HCEC 1CT (cell line): ENCODE data around the gene SLC15A4.
"Not testable (repeated sequence)": the region's sequence is repeated elsewhere in the genome, so short reads cannot be mapped to it uniquely, and the experiment has no call there.

Experiments used
- DNase-seq: peaks from one replicate; pipeline ENCODE4 v3.0.0-alpha.2; 2017

The SLC15A4 gene

GRCh38 chr12:128843538-128843937, 19.8 kb upstream of the SLC15A4 start:
- no peak for DNase-seq

GRCh38 chr12:128842579-128842978, 18.8 kb upstream of the SLC15A4 start:
- no peak for DNase-seq

- no peak for DNase-seq
Measured at GRCh38 chr12:128840862-128841468, 17.2 kb upstream of the SLC15A4 start.

DNA sequence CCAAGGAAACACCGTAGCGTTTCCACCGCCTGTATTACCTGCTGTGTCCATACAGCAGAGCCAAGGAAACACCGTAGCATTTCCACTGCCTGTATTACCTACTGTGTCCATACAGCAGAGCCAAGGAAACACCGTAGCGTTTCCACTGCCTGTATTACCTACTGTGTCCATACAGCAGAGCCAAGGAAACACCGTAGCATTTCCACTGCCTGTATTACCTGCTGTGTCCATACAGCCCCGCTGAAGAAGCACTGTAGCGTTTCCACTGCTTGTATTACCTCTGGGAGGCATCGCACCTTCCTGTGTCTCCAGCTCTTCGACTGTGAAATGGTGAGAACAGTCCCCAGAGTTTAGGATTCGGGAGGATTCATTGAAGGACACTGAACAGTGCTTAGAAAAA, 16.1 kb upstream of the SLC15A4 start:
- not testable (repeated sequence) for DNase-seq

DNA sequence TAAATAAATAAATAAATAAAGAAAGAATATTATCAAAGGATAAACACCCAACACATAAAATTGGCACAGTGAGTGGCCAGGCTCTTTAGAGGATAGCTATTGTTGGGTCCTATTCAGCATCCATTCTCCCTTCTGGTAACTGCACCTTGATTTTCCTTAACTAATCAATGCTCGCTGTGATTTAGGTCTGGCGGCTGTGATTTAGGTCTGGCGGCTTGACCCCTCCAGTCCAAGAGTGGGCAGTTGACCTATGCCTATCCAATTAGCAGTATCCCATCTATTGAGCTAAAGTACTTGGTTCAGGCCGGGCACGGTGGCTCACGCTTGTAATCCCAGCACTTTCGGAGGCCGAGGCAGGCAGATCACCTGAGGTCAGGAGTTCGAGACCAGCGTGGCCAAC, 9.7 kb upstream of the SLC15A4 start:
- no peak for DNase-seq

GRCh38 chr12:128830505-128830893, 6.7 kb upstream of the SLC15A4 start:
- no peak for DNase-seq

DNA sequence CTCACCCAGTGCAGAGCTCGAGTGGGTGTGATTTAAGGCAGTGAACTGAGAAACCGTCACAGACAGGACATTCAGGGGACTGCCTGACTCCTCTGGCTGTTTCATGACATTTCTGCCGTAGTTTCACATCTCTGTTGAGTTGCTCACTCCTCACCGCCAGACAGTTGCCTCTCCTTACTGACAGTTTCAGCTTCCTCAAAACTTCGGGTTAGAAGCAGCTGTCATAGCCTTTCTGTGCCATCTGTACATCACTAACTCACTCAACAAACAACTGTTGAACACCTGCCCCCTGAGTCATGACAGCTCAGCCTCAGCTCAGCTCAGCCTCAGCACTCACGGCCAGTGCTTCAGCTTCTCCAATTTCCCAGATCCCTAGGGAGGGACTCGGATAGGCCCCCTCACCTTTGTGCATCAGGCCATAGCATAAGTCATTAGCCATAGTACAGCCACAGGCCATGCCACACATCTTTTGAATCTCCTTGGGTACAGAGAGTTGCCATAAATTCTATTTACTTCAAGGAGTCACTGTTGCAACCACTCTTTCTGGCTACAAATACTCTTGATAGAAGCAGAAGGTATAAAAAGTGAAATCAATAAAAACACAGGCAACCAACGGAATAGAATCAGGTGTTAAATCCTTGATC, 6.2 kb upstream of the SLC15A4 start:
- no peak for DNase-seq

DNA sequence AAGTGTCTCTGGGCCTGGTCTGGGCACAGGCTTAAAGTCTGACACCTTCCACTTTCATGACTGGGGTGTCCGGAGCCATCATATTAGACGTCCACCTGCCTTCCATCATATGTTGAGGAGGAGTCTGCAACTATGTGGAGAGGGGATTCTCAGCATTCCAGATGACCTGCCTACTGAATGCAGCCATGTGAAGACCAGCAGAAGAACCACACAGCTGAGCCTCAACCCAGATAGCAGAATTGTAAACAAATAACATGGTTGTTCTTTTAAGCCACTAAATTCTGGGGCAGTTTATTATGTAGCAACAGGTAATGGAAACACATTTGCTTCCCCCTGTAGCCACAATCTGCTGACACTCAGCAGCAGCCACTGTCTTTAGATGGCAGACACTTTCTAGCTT, 4.0 kb upstream of the SLC15A4 start:
- DNase-seq, result no peak

DNA sequence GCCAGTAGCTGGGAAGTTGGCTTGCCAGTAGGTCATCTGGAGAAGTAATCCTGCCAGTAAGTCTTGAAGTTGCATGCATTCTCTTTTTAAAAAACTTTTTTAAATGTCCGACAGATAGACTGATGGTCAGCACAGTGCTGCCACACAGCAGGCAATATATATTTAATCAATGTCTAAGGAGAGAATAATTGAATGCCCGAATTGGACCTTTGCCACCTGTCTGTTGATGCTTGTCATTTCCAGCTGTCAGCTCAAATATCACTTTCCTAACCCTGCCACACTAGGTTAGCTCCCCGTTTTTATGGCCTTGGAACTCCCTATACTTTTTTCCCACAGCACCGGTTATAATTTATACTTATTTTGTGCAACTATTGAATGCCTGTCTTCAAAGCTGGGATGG, 2.1 kb upstream of the SLC15A4 start:
- no peak for DNase-seq

- no peak for DNase-seq
Measured at GRCh38 chr12:128823216-128823915, 392 bp downstream of the SLC15A4 start.

DNA sequence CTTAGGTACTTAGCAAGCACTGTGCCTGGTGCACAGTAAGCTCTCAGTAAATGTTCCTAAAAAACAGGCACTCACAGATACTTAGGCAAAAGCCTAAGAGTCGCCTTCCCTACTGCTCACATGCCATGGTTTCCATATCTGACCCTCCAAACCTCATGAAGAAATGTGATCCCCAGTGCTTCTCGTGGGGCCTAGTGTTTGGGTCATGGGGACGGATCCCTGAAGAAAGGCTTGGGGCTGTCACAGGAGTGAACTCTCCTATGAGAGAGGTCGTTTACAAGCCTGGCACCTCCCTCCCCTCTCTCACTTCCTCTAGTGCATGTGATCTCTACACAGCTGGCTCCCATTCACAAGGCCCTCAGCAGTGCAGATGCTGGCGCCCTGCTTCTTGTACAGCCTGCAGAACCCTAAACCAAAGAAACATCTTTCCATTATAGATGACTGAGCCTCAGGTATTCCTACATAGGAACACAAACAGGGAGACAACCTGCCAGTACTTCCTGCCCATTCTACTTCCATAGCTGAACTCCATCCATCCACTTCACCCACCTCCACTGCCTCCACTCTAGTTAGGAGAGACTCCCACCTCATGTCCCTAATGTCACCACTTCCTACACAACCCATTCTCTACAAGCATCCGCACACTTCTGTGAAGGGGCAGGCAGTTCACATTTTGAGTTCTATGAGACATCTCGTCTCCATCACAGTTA, 2.9 kb downstream of the SLC15A4 start:
- no peak for DNase-seq

GRCh38 chr12:128820253-128820652, 3.5 kb downstream of the SLC15A4 start:
- DNase-seq, result no peak

DNA sequence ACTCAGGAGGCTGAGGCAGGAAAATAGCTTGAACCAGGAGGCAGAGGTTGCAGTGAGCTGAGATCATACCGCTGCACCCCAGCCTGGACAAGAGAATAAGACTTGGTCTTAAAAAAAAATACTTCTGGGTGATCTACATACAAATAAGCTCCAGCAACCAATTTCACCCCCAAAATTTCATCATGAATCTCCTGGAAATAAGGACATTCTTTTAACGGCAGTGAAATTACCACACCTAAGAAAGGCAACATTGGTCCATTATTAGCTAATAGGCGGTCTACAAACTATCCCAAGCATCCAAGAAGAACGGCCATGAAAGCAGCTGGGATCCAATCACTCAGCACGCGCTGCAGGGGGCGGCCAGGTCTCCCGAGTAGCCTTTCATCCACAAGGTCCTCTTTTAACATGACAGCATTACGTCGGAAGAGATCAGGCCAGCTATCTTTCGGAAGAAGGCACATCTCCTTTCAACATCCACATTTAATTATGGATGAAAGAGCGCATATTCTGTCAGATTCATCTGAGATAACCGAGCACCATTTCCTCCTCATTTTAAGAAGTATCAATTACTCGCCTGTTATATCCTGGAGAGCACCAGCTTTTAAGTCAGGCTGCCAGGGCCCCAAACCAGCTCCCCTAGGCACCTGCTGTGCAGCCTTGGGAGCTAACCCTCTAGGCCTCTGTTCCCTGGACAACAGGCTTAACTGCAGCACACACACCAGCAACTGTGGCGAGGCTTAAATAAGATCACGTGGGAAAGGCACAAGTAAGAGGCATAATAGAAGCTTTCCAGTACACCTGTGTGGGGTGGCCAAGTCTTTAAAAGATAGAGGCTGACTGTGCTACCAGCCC, 4.2 kb downstream of the SLC15A4 start:
- no peak for DNase-seq

DNA sequence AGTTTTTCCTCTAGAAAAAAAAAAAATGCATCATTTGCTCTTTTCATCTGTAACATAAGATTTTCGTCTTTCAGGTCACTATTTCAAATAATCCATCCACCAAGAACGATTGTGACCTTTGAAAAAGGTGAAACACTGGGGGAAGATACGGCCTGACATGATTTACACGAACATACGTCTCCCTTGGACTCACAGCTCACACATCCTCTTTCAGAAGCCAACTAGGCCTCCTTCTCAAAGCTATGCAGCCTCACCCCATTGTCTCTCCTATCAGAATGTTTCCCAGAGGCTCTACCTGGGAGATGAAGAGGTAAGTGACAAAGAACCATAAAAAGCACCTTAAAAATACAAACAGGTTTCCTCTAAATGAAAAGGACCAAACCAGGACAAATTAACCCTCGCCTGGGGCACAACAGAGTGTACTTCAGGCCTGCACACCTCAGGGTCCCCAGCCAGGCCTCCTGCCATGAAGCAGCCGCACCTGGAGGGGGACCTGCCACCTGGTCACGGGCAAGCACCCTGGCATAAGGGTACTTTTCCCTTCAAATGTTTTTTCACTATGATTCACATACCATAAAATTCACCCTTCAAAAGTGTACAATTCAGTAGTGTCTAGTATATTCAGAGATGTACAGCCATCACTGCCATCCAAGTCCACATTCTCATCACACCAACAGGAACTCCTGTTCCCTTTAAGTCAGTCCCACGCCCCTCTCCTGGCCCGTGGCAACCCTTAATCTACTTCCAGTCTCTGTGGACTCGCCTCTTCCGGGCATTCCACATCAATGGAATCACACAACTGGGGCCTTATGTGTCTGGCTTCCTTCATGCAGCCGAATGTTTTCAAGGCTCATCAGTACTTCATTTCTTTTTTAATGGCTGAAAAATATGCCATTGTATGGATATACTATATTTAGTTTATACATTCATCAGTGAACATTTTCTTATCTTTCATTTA, 5.4 kb downstream of the SLC15A4 start:
- no peak for DNase-seq

GRCh38 chr12:128817111-128818015, 6.4 kb downstream of the SLC15A4 start:
- no peak for DNase-seq

DNA sequence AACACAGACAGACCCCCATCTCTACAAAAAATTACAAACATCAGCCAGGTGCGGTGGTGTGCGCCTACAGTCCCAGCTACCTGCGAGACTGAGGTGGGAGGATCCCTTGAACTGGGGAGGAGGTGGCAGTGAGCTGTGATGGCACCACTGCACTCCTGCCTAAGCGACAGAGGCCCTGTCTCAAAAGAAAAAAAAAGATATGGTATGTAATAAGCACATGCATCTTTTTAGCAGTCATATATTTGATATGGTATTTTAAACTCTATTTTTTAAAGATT, 7.2 kb downstream of the SLC15A4 start:
- no peak for DNase-seq

DNA sequence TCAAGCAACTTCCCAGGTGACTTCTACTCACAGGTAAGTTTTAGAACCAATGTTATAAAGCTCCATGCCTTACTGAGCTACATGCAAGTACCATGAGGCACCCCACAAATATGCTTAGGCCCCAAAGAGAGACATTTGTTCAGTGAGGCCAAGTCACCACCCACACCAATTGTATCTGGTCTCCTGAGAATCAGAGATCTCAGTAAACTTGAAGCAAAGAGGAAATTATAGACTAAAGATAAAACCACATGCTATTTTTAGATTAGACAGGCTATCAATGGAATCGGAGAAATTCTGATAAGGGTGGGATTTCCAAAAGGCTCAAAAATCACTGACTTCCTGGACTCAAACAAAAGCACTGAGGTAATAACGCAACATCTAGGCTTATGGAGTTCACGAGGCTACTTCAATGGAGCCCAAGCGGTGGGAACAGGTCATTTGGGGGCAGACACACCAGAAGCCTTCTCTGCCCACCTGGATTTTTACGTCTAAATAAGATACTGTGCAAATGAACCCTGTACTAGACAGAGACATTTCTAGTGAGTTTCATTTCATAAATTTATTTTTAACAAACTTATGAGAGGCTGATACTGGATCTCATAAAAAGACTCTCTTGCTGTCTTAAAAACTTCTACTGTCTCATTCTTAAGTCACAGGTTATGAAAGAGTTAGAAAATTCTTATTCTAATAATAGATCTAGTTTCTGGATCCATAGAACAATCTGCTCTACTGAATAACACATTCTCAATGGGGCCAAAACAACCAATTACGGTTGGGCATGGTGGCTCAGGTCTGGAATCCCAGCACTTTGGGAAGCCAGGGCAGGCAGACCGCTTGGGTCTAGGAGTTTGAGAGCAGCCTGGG, 7.7 kb downstream of the SLC15A4 start:
- DNase-seq, result no peak

DNA sequence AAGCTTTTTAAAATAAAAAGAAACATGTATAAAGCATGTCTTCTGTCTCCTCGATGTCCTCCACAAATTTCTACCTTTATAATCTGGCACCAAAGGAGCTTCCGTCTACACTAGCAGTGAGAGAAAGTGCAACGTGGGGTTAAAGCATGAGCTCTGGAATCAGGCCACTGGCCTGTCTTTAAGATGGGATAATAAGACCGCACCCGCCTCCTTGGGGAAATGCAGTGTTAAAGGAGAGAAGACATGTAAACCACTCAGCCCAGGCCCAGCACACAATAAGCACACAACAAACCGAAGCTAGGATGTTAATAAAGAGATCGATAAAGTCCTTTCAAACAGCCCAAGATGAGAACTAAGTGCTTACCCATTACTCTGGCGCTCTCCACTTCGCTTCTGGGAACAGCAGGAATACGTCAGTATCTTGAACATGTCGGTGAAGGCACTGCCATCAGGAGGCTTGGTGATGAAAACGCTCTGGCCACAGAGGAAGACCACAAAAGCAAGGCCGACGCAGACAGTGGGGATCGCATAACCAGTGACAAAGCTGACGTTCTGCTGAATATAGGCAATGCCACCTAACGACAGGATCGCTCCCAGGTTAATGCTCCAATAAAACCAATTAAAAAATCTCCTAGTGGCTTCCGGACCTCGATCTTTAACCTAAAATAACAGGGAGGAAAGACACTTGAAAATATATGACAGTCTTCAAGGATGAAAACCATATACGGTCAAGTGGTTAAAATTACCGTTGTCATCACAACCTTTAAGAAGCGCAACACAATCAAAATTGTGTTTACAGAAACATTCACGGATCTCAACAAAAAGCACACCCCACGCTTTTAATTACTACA, 9.1 kb downstream of the SLC15A4 start:
- DNase-seq, result no peak

GRCh38 chr12:128813883-128814282, 9.9 kb downstream of the SLC15A4 start:
- DNase-seq, result no peak
